ACC112 (cell line): ENCODE data around the gene WTIP.
"Not testable (repeated sequence)": the region's sequence is repeated elsewhere in the genome, so short reads cannot be mapped to it uniquely, and the experiment has no call there.

Experiments
- H2AFZ ChIP-seq: fragments of 200-600 bp; sonication (generic); one replicate; pipeline ENCODE4 v1.6.0; 2017; ENCODE audit warnings: antibody characterized with exemption, low read length; ENCODE audit not compliant: unreplicated experiment
- H3K27ac ChIP-seq: fragments of 200-600 bp; sonication (generic); 2 replicates; pipeline ENCODE4 v1.5.1; 2014; ENCODE audit warnings: low read depth, mild to moderate bottlenecking, antibody characterized with exemption, low read length, moderate library complexity
- H3K27me3 ChIP-seq: fragments of 200-600 bp; sonication (generic); 2 replicates; pipeline ENCODE4 v1.6.1; 2014; ENCODE audit warnings: mild to moderate bottlenecking, antibody characterized with exemption, low read length, moderate library complexity, mixed read lengths; ENCODE audit not compliant: insufficient read depth
- H3K36me3 ChIP-seq: fragments of 200-600 bp; sonication (generic); 2 replicates; pipeline ENCODE4 v1.6.1; 2016; ENCODE audit warnings: mild to moderate bottlenecking, antibody characterized with exemption, low read length, moderate library complexity, mixed read lengths; ENCODE audit not compliant: insufficient read depth
- H3K4me1 ChIP-seq: fragments of 200-600 bp; sonication (generic); one replicate; pipeline ENCODE4 v1.6.1; 2016; ENCODE audit warnings: low read length, mixed read lengths; ENCODE audit not compliant: insufficient read depth, unreplicated experiment, control insufficient read depth
- H3K4me3 ChIP-seq: fragments of 200-600 bp; sonication (generic); 2 replicates; pipeline ENCODE4 v1.5.1; 2014; ENCODE audit warnings: mild to moderate bottlenecking, low read depth, low read length
- H3K79me2 ChIP-seq: fragments of 200-600 bp; sonication (generic); one replicate; pipeline ENCODE4 v1.6.0; 2016; ENCODE audit warnings: low read length; ENCODE audit not compliant: control insufficient read depth, unreplicated experiment, insufficient read depth

The WTIP gene

DNA sequence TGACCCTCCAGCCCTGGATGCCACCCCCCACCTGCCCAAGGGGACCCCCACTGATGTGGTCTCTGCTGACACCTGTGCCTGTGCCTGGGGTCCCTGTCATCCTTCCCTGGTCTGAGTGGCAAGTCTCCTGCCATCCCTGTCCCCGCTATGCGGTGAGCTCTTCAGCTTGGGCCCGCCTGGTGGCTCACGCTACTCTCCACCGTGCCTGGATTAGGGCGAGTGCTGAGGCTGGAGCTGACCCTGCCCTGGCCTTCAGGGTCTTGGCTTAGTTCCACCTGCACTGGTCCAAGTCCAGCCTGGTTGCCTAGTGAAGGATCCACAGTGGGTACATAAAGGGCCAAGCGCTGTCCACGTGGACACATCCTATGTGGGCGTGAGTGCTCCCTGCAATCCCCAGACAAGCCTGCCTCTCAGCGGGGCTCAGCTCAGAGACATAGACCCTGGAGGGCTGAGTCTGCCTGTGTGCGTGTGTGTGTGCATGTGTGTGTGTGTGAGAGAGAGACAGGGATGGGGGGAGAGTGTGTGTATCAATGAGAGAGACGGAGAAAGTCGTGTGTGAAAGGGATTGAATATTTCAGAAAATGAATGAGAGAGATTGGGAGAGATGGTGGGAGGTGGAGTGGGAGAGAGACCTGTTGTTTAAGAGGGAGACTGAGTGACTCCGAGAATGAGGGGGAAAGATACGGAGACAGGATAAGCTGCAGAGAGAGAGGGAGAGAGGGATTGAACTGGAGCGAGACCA, 22.1 kb downstream of the WTIP start:
- no peaks in the 10 kb centered on the region for H3K36me3 ChIP-seq
- no peak overlapping the region for H3K27ac ChIP-seq
- H3K4me3 ChIP-seq, result no peak overlapping the region
- H3K27me3 ChIP-seq, result no peaks in the 10 kb centered on the region
- H3K79me2 ChIP-seq, result no peaks in the 10 kb centered on the region
- no peaks in the 10 kb centered on the region for H3K4me1 ChIP-seq
- no peak overlapping the region for H2AFZ ChIP-seq

DNA sequence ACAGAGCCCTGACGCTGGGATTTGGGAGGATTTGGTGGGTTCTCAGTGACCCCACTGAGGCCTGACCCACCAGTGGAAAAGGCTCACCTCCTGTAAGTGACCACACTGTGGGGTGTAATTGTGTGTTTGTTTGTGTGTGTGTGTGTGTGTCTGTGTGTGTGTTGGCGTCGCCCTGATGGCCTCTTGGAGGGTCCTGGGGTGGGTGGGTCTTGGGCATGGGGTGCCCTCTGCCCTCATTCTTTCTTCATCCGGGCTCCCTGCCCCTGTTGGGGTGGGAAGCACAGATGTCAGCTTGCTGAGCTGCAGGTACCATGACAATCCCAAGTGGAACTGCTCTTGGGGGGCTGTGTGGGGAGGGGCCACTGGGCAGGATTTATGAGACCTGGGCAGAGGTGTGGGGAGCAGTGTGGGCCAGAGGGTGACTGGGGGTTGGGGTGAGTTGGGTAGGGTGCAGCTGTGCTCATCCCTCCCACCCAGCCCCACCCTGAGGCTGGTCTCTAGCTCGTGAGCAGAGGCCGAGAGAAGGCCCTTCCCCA, 22.8 kb downstream of the WTIP start:
- Histone ChIP-seq H3K4me3 (no peak overlapping the region), H3K79me2 (no peaks in the 10 kb centered on the region), H3K27ac (no peak overlapping the region), H3K36me3 (no peaks in the 10 kb centered on the region), H3K4me1 (no peaks in the 10 kb centered on the region), H3K27me3 (no peaks in the 10 kb centered on the region), H2AFZ (no peak overlapping the region)

DNA sequence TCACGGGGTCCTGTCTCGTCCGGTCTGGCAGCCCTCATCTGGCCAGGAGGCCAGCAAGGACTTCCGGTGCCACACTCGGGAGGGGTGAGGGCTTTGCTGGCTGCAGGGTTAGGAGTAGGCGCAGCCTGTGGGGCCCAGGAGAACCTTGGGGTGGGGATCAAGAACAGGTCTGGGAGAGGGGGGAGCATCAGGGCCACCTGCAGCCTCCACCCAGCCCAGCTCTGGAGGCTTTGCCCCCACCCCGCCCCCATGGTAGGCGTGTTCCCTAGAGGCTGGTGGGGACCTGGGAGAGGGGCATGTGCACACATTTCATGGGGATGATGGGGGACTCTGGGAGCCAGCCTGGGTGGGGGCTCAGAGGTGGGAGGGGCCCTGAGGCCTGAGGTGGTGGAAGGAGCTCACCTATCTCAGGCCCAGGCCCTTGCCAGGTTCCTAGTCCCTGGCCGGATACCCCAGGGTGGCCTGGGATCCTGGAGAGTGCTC, 23.3 kb downstream of the WTIP start:
- no peaks in the 10 kb centered on the region for H3K79me2 ChIP-seq
- no peak overlapping the region for H2AFZ ChIP-seq
- H3K27ac ChIP-seq, result no peak overlapping the region
- H3K4me1 ChIP-seq, result no peaks in the 10 kb centered on the region
- H3K27me3 ChIP-seq, result no peaks in the 10 kb centered on the region
- H3K4me3 ChIP-seq, result no peak overlapping the region
- no peaks in the 10 kb centered on the region for H3K36me3 ChIP-seq

DNA sequence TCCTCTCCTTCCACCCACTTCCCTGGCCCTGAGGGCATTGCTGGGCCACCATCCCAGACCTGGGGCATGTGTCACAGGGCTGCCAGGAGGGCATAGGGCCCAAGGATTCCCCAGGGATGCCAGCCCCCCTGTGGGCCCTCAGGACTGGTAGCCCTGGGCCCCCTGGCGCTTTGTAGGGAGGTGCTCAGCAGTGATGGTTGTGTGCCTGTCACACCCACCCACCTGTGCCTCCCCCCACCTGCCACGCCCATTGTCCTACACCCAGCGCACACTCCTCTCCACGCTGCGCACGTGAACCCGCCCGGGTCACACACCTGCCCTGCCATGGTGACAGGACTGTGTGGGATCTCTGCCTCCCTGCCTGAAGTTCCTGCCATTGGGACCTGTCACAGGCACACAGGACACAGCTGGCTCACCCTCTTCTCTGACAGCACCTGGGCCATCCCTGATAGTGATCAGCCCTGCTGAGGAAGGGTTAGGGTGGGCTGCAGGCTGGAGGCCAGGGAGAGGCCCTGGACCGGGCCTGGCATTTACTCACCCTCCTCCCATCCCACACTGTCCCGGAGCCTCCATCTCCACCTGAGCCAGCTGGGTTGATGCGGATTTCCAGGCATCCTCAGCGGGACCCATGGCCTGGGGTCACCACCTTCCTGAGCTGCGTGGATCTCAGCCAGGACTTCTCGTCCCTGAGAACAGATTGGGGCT, 23.9 kb downstream of the WTIP start:
- Histone ChIP-seq H2AFZ (no peak overlapping the region), H3K27me3 (no peaks in the 10 kb centered on the region), H3K36me3 (no peaks in the 10 kb centered on the region), H3K4me3 (no peak overlapping the region), H3K79me2 (no peaks in the 10 kb centered on the region), H3K27ac (no peak overlapping the region), H3K4me1 (no peaks in the 10 kb centered on the region)

DNA sequence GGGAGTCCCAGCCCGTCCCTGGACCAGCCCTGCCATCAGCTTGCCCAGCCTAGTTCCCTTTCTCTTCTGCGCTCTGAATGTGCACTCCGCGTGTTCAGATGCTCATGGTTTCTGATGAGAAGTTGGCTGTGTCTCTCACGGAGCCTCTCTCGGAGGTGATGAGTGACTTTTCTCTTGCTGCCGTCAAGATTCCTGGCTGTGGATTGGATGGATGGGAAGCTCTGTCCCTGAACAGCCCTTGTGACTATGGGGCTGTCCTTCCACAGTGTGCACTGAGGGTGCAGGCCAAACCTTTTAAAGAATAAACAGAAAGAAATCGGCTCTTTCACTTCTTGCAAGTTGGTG, 24.4 kb downstream of the WTIP start:
- H3K27me3 ChIP-seq, result no peaks in the 10 kb centered on the region
- H3K27ac ChIP-seq, result no peak overlapping the region
- no peaks in the 10 kb centered on the region for H3K79me2 ChIP-seq
- H3K4me1 ChIP-seq, result no peaks in the 10 kb centered on the region
- H2AFZ ChIP-seq, result no peak overlapping the region
- no peak overlapping the region for H3K4me3 ChIP-seq
- H3K36me3 ChIP-seq, result no peaks in the 10 kb centered on the region

DNA sequence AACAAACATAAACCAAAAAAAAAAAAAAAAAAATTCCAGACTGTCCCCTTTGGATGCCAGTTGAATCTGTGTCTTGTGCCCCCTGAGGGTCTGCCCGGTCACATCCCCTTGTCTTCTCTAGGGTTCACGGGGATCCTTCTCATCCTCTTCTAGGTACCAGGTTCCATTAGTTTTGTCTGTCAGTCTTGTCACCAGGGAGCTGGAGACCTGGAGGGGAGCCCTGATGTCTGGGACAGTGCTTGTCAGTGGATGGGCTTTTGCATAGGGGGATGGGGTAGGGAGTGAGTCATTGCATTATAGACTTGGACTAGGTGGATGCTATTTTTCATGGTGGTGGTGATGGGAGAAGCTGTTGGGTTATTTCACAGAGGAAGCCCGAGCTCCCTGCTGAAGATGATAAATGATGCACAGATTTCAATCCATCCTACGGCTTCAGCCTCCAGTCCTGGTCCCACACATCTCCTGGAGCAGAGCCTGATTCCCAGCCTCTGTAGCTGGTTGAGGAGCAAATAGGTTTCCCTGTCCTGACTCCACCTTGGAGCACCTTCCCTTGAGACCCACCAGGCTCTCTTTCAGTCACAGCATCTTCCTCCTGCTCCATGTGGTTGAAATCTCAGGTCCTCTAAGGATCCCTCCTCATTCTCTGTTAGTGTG, 26.0 kb downstream of the WTIP start:
- H3K27me3 ChIP-seq, result no peaks in the 10 kb centered on the region
- no peak overlapping the region for H3K4me3 ChIP-seq
- no peaks in the 10 kb centered on the region for H3K36me3 ChIP-seq
- no peak overlapping the region for H2AFZ ChIP-seq
- no peaks in the 10 kb centered on the region for H3K4me1 ChIP-seq
- no peak overlapping the region for H3K27ac ChIP-seq
- H3K79me2 ChIP-seq, result no peaks in the 10 kb centered on the region

DNA sequence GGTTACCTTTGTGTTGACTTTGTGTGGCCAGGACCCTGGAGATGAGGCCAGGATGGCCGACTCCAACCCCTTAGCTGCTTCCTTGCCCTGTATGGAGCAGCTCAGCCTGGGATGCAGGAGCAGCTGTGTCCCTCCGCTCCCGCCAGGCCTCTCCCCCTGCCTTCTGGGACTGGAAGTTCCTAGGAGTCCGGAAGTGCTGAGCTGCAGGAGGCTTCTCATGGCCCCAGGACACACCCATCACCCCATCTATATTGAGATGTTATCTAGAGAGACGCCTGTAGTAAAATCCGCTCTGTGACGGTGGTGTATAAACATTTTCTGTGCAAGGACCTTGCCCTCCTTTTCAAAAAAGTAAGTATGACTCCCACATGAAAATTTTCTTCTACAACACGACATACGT, 27.0 kb downstream of the WTIP start:
- no peak overlapping the region for H3K4me3 ChIP-seq
- no peaks in the 10 kb centered on the region for H3K36me3 ChIP-seq
- no peaks in the 10 kb centered on the region for H3K27me3 ChIP-seq
- no peaks in the 10 kb centered on the region for H3K79me2 ChIP-seq
- no peak overlapping the region for H3K27ac ChIP-seq
- H3K4me1 ChIP-seq, result no peaks in the 10 kb centered on the region
- no peak overlapping the region for H2AFZ ChIP-seq

DNA sequence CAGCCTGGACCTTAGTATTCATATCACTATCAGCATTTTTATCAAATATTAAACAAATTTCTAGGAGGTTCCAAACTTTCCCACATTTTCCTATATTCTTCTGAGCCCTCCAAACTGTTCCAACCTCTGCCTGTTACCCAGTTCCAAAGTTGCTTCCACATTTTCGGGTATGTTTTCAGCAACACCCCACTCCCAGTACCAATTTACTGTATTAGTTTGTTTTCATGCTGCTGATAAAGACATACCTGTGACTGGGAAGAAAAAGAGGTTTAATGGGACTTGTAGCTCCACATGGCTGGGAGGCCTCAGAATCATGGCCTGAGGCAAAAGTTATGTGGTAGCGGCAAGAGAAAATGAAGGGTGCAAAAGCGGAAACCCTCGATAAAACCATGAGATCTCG, 29.3 kb downstream of the WTIP start:
- H3K79me2 ChIP-seq, H3K27me3 ChIP-seq, H2AFZ ChIP-seq, H3K27ac ChIP-seq, H3K36me3 ChIP-seq, H3K4me1 ChIP-seq, H3K4me3 ChIP-seq: not testable (repeated sequence)

DNA sequence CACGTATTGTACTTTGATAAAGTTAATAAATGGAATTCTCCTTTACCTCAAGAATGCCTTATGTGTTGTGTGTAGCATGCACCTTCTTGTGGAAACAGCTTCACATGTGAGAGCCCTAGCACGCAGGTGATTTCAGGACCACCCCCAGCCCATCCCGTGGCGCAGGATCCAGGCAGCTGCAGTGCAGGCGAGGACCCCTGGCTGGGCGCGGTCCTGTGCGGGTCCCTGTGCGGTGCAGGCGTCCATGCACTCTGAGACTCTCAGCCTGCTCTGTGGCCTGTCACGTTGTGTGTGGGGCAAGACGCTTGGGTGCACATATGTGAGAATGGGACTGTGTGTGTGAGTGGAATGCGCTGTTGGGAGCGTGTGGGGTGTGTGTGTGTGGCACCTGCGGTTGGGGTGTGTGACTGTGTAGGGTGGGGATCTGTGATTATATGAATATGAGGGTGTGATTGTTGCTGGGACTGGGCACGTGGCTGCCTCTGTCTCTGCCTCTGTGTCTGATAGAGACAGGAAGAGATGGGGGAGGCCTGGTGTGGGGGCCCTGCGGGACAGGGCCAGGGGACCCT, 30.8 kb downstream of the WTIP start:
- H3K27ac ChIP-seq, result no peak overlapping the region

DNA sequence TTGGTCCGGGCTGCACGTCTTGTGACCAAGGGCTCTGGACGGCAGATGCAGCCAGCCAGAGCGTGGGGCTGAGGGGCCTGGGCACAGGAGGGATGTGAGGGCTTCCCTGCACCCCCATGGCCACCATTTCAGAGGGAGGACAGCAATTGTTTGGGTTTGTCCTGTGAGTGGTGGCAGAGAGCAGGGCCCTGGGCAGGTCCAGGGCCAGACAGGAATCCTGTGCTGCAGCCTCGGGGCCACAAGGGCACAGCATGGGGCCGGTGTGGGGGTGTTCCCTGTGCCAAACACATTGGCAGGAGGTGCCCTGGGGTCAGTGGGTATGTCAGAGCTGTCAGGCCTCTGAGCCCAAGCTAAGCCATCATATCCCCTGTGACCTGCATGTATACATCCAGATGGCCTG, 32.2 kb downstream of the WTIP start:
- Histone ChIP-seq H3K4me1 (no peaks in the 10 kb centered on the region), H3K79me2 (no peaks in the 10 kb centered on the region), H3K27me3 (no peaks in the 10 kb centered on the region), H2AFZ (no peak overlapping the region), H3K27ac (no peak overlapping the region), H3K4me3 (no peak overlapping the region), H3K36me3 (no peaks in the 10 kb centered on the region)

More for the DNA sequence above, 30.8 kb downstream of the WTIP start:
- no peak overlapping the region for H3K4me3 ChIP-seq
- no peaks in the 10 kb centered on the region for H3K36me3 ChIP-seq
- no peaks in the 10 kb centered on the region for H3K27me3 ChIP-seq
- H3K79me2 ChIP-seq, result no peaks in the 10 kb centered on the region
- H2AFZ ChIP-seq, result no peak overlapping the region
- no peaks in the 10 kb centered on the region for H3K4me1 ChIP-seq
